Measurements from ENCODE around the gene COPS9.

Gene COPS9

GRCh38 chr2:240129311-240129710 lies 6.8 kb downstream of the COPS9 start:
- DNase-seq = no peak
- TF ChIP-seq POLR2A (IDR thresholded peaks at IDR 0.05; ENCODE audit: low read length) (no peak), GATA1 (IDR thresholded peaks at IDR 0.05; ENCODE audit: low read depth, low read length) (no peak)

GRCh38 chr2:240128608-240129145 lies 7.4 kb downstream of the COPS9 start:
- TF ChIP-seq POLR2A (IDR thresholded peaks at IDR 0.05; ENCODE audit: low read length) (no peak), GATA1 (IDR thresholded peaks at IDR 0.05; ENCODE audit: low read depth, low read length) (no peak)
- no peak for DNase-seq

GRCh38 chr2:240127911-240128607 lies 8.0 kb downstream of the COPS9 start:
- DNase-seq = no peak

GRCh38 chr2:240127191-240127750 lies 8.8 kb downstream of the COPS9 start:
- TF ChIP-seq POLR2A (IDR thresholded peaks at IDR 0.05; ENCODE audit: low read length) (no peak), GATA1 (IDR thresholded peaks at IDR 0.05; ENCODE audit: low read depth, low read length) (no peak)

More at GRCh38 chr2:240127911-240128607, 8.0 kb downstream of the COPS9 start:
- TF ChIP-seq POLR2A (IDR thresholded peaks at IDR 0.05; ENCODE audit: low read length) (no peak), GATA1 (IDR thresholded peaks at IDR 0.05; ENCODE audit: low read depth, low read length) (no peak)

GRCh38 chr2:240126731-240127130 lies 9.4 kb downstream of the COPS9 start:
- DNase-seq = no peak
- TF ChIP-seq POLR2A (IDR thresholded peaks at IDR 0.05; ENCODE audit: low read length) (no peak), GATA1 (IDR thresholded peaks at IDR 0.05; ENCODE audit: low read depth, low read length) (no peak)

More at GRCh38 chr2:240127191-240127750, 8.8 kb downstream of the COPS9 start:
- DNase-seq = no peak

GRCh38 chr2:240125742-240126141 lies 10.4 kb downstream of the COPS9 start:
- no peak for TF ChIP-seq POLR2A (IDR thresholded peaks at IDR 0.05; ENCODE audit: low read length)
- TF ChIP-seq GATA1 (IDR thresholded peaks at IDR 0.05; ENCODE audit: low read depth, low read length) = no peak
- no peak for DNase-seq

GRCh38 chr2:240124651-240125030 lies 11.5 kb downstream of the COPS9 start:
- TF ChIP-seq GATA1 (IDR thresholded peaks at IDR 0.05; ENCODE audit: low read depth, low read length) = no peak
- no peak for TF ChIP-seq POLR2A (IDR thresholded peaks at IDR 0.05; ENCODE audit: low read length)
- DNase-seq = no peak

- no peak for DNase-seq
- no peak for TF ChIP-seq GATA1 (IDR thresholded peaks at IDR 0.05; ENCODE audit: low read depth, low read length)
- TF ChIP-seq POLR2A (IDR thresholded peaks at IDR 0.05; ENCODE audit: low read length) = no peak
Measured at GRCh38 chr2:240123821-240124650, 12.1 kb downstream of the COPS9 start.

GRCh38 chr2:240121675-240122074 lies 14.4 kb downstream of the COPS9 start:
- no peak for TF ChIP-seq POLR2A (IDR thresholded peaks at IDR 0.05; ENCODE audit: low read length)
- no peak for TF ChIP-seq GATA1 (IDR thresholded peaks at IDR 0.05; ENCODE audit: low read depth, low read length)
- DNase-seq = no peak

GRCh38 chr2:240121190-240121589 lies 14.9 kb downstream of the COPS9 start:
- DNase-seq = no peak
- TF ChIP-seq POLR2A (IDR thresholded peaks at IDR 0.05; ENCODE audit: low read length) = no peak
- TF ChIP-seq GATA1 (IDR thresholded peaks at IDR 0.05; ENCODE audit: low read depth, low read length) = no peak

- no peak for DNase-seq
- TF ChIP-seq GATA1 (IDR thresholded peaks at IDR 0.05; ENCODE audit: low read depth, low read length) = no peak
- TF ChIP-seq POLR2A (IDR thresholded peaks at IDR 0.05; ENCODE audit: low read length) = no peak
Measured at GRCh38 chr2:240114233-240114632, 21.9 kb downstream of the COPS9 start.

- no peak for DNase-seq
- TF ChIP-seq GATA1 (IDR thresholded peaks at IDR 0.05; ENCODE audit: low read depth, low read length) = no peak
- TF ChIP-seq POLR2A (IDR thresholded peaks at IDR 0.05; ENCODE audit: low read length) = no peak
Measured at GRCh38 chr2:240112914-240113690, 23.0 kb downstream of the COPS9 start.

- no peak for TF ChIP-seq GATA1 (IDR thresholded peaks at IDR 0.05; ENCODE audit: low read depth, low read length)
- no peak for TF ChIP-seq POLR2A (IDR thresholded peaks at IDR 0.05; ENCODE audit: low read length)
- no peak for DNase-seq
Measured at GRCh38 chr2:240111253-240111652, 24.9 kb downstream of the COPS9 start.

Measured in erythroblast (primary cell).